Lower leg skin (tissue), 4 donors: ENCODE measurements around the gene ZDHHC22. TPM values are rescaled to one million over a fixed set of nuclear protein-coding genes. Genes with fewer than 3 reads are reported as not detected.

Experiments used
- DNase-seq, 2 donors: peaks; one replicate each; pipeline ENCODE4 v3.0.0-alpha.2; 2019; ENCODE audit warnings: low spot score in 2 of 2
- H3K4me3 ChIP-seq: fragments of 200-600 bp; sonication (generic); 2 replicates; pipeline ENCODE4 v1.5.1; 2017; ENCODE audit warnings: mild to moderate bottlenecking, low read depth; ENCODE audit not compliant: poor library complexity, severe bottlenecking
- CTCF ChIP-seq, 3 donors: fragments of 450-650 bp; IDR thresholded peaks; one replicate each; pipeline ENCODE4 v1.5.1; 2016; ENCODE audit warnings: antibody characterized with exemption in 3 of 3, mild to moderate bottlenecking in 3 of 3, moderate library complexity in 2 of 3
- POLR2A ChIP-seq, 2 donors: fragments of 450-650 bp; IDR thresholded peaks; one replicate each; pipeline ENCODE4 v1.6.1; 2016 to 2017; ENCODE audit warnings: antibody characterized with exemption in 2 of 2, mild to moderate bottlenecking in 1 of 2, moderate library complexity in 1 of 2
- WGBS, 2 donors: methylation state at CpG; one replicate each; pipeline ENCODE4 v1.1.5; 2018; 5-methylcytosine and 5-hydroxymethylcytosine counted together
- intact Hi-C: fragments of 100-400 bp; cut with DNase I; formaldehyde crosslinking; loops from one replicate; pipeline ENCODE4 v1.15.0; 2023; ENCODE audit warnings: low total_unique reads
- total RNA-seq, 4 donors: library from RNA; depleted of rRNA; stranded (reverse); fragments of >200 nt; gene quantifications; one replicate each; pipeline ENCODE4 v1.1.0, GENCODE V29; 2016

The ZDHHC22 gene
- total RNA-seq, 4 donors from 2014 or later = not detected

- DNase-seq = no peak
- 65 to 67% methylated on average over 4 of the region's 4 CpGs for WGBS, 2 donors
- H3K4me3 ChIP-seq = no peak overlapping the region
- intact Hi-C loops = no loop called here
- TF ChIP-seq POLR2A (IDR thresholded peaks at IDR 0.05) (no peak), CTCF (IDR thresholded peaks at IDR 0.05) (no peak)
These were observed 3.0 kb upstream of the ZDHHC22 start for GRCh38 chr14:77144412-77145115.

GRCh38 chr14:77143071-77143470 lies 1.5 kb upstream of the ZDHHC22 start:
- WGBS, 2 donors = 4 to 21% methylated on average over 4 of the region's 4 CpGs
- TF ChIP-seq POLR2A (IDR thresholded peaks at IDR 0.05) (no peak), CTCF (IDR thresholded peaks at IDR 0.05) (no peak)
- intact Hi-C loops = no loop called here
- no peak overlapping the region for H3K4me3 ChIP-seq
- no peak for DNase-seq

- WGBS, 2 donors = 11 to 17% methylated on average over 9 of the region's 9 CpGs
- no peak overlapping the region for H3K4me3 ChIP-seq
- TF ChIP-seq POLR2A (IDR thresholded peaks at IDR 0.05) (no peak), CTCF (IDR thresholded peaks at IDR 0.05) (no peak)
- intact Hi-C loops = no loop called here
- DNase-seq = no peak
These were observed 612 bp upstream of the ZDHHC22 start for GRCh38 chr14:77142005-77142800.

- TF ChIP-seq POLR2A (IDR thresholded peaks at IDR 0.05) (no peak), CTCF (IDR thresholded peaks at IDR 0.05) (no peak)
- no peak for DNase-seq
- no peak overlapping the region for H3K4me3 ChIP-seq
- intact Hi-C loops = no loop called here
- 1 to 5% methylated on average over 36 to 43 of the region's 67 CpGs for WGBS, 2 donors
These were observed 1.0 kb downstream of the ZDHHC22 start for GRCh38 chr14:77140359-77141213.

- intact Hi-C loops = no loop called here
- H3K4me3 ChIP-seq = no peak overlapping the region
- DNase-seq = no peak
- WGBS, 2 donors = 1 to 3% methylated on average over 37 to 50 of the region's 52 CpGs
- TF ChIP-seq POLR2A (IDR thresholded peaks at IDR 0.05) = no peak
- no peak for TF ChIP-seq CTCF (IDR thresholded peaks at IDR 0.05)
These were observed 1.8 kb downstream of the ZDHHC22 start for GRCh38 chr14:77139540-77140358.
